NCI-H748 treated with DMSO at 0.1 percent for 48 hours (cell line): ENCODE results near the gene RIC3.

Experiments used
- DNase-seq: peaks from one replicate; lab custom pipeline; 2025; lab: John Stamatoyannopoulos, UW

The RIC3 gene

DNA sequence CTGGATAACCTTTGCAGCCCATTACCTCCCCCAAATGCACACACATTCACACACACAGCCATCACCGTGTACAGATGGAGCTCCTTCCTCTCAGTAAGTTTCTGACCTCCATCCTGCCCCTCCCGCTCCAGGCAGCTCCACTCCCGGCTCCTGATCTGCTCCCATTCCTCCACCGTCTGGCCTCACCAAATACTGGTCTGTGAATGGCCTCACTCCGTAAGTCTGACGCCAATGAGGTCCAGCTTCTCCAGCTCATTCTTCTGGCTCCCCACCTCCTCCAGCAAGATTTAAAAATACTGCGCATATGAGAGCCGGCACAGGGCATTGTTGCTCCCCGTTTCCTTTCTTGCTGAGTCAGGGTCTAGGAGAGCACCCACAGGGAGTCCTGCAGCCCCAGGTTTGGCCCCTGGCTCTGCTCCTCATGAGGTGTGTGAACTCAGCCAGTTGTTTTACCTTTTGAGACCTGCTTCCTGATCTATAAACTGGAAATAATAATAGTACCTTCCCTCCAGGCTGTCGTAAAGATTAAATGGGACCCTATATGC lies 101.8 kb downstream of the RIC3 start:
- DNase-seq: no peak

DNA sequence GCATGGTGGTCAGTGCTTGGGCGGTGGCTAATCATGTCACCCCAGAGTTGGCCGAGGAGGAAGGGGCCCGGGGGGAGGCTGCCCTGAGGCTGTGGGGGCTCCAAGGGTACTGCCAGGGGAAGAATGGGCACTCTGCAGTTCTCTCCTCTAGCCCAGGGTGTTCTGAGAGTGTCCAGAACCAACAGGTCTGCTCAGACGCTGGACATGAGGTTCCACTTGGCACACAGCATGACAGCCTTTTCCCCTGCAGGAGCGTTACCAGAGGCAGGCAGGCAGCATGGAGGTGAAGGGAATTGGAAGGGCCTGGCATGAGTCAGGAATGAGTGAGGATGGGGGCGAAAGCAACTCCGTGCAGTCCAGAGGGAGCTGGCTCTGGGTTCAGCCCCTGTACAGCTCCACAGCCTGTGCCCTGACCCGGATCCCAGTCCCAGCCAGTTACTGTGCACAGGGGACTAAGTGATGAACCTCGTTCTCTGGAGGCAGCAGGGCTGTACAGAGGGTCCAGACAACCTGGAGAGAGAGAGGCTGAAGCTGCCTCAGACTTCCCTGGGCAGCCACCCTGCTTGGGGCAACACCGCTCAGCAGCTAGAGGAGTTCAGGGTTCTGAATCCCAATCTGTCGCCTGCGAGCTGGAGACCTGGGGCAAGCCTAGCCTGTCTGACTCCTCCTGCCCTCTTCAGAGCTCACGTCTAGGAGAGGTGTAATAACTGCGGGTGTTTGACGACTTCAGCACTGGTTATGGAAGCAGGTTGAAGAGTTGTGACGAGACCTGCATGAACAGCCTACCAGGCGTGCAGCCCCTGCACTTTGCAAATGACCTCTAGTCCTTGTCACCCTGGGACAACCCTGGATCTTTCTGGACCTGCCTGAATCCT lies 102.6 kb downstream of the RIC3 start:
- DNase-seq: no peak

DNA sequence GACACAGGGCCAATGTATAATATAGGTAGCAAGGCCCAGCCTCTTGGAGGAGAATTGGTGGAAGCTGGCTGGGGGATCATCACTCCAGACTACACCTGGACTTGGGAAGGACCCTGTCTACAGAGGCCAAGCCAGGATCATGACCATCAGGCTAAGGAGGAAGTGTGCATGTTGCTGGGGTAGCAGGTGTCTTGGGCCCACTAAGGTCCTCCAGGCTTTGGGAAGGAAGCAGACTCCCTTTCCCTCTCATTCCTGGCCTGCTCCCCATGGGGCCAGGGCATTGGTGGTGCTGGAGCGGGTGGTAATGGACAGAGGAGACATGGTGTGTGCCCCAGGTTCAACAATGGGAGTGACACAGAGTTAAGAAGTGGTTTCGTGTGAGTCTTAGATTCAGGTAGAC lies 103.8 kb downstream of the RIC3 start:
- no peak for DNase-seq

- DNase-seq: no peak
Observed at GRCh38 chr11:8063324-8063723, 105.5 kb downstream of the RIC3 start.

- DNase-seq: no peak
Observed at GRCh38 chr11:8062781-8063257, 106.0 kb downstream of the RIC3 start.

DNA sequence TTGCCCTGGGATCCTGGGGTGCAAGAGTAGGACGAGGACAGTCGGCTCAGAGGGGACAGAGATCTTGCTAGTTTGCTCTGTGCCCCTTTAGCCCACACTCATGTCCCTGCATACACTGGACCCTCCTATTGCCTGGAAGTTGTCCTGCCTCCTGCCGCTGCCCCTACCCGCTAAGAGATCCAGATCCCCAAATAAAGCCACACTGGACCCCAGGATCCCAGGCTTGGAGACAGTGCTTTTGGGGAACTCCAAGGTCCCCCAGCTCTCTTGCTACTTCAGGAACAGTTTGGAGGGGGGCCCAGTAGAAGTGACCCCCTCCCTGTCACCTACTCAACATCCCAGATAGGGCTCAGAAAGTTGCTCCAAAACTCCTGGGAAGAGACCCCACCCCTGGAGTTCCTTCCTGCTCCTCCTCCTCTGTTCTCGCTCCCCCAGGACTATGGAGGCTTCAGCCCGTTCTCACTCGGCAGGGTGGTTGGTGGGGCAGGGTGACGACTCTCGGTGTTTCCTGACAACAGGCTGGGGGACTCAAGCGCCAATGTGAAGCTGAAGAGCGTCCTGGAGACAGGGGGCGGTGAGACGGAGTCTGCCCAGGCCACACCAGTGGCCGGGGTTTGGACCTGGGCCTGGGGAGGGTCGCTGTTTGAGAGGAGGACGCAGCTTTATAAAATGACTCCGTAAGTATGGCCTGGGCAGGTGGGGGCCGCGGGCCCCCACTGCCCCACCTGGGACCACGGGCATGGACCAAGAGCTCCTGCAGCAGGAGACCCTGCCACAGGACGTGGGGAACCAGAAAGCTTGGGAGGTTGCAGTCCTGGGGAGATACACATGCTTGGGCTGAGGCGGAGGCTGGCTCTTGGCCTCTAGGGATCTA lies 107.0 kb downstream of the RIC3 start:
- no peak for DNase-seq

GRCh38 chr11:8060801-8061554 lies 107.8 kb downstream of the RIC3 start:
- DNase-seq: no peak

- no peak for DNase-seq
Observed at GRCh38 chr11:8060146-8060719, 108.6 kb downstream of the RIC3 start.

- no peak for DNase-seq
Observed at GRCh38 chr11:8059571-8060011, 109.2 kb downstream of the RIC3 start.

DNA sequence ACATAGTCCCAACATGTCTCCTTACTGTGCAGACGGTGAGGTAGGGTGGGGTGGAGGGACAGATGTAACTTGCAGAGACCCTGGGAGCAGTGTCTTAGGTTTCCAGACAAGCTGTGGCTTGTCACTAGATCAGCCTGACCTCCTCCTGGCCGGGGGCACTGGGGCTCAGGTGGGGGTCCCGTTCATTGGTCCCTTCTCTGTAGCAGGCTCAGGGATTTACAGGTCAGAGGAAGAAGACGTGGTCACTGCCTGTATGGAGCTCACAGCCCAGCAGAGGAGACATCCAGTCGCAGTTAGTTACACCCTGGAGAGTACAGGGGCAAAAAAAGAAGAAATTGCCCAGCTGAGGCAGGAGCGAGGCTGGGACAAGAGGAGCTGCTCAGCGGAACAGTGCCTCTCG lies 109.8 kb downstream of the RIC3 start:
- no peak for DNase-seq

- no peak for DNase-seq
Observed at GRCh38 chr11:8058216-8058615, 110.6 kb downstream of the RIC3 start.

- no peak for DNase-seq
Observed at GRCh38 chr11:8056810-8057463, 111.9 kb downstream of the RIC3 start.
